SK-N-SH (cell line): ENCODE data around the gene CHST13. TPM values are rescaled to one million over a fixed set of nuclear protein-coding genes. Genes with fewer than 3 reads are reported as not detected.

ENCODE experiments used
- CTCF ChIA-PET: fragments of 300-600, 350-600 bp; formaldehyde crosslinking; extraction: SDS; loops from one replicate; lab custom pipeline; 2021; lab: Yijun Ruan, JAX
- POLR2A ChIA-PET: fragments of 350-600 bp; sonication (Branson Sonifier 250); formaldehyde crosslinking; extraction: SDS; loops from one replicate; lab custom pipeline; 2020; ENCODE audit warnings: antibody characterized with exemption, inconsistent platforms; lab: Yijun Ruan, JAX
- DNase-seq: peaks from one replicate; pipeline ENCODE4 v3.0.0; 2012
- H2AFZ ChIP-seq: fragments of 200-600 bp; sonication (generic); 2 replicates; pipeline ENCODE4 v1.8.1; 2016; ENCODE audit warnings: antibody characterized with exemption, mild to moderate bottlenecking, low read depth
- H3F3A ChIP-seq: fragments of 200-600 bp; sonication (generic); replicated peaks from 2 replicates; pipeline ENCODE3; 2016; ENCODE audit warnings: antibody characterized with exemption, mild to moderate bottlenecking; ENCODE audit not compliant: insufficient read depth
- H3K27ac ChIP-seq, 2 experiments: fragments of 200-500 bp in 1 of 2; fragments of 200-600 bp in 1 of 2; sonication (Bioruptor generic) in 1 of 2; sonication (generic), shearing (Covaris generic) in 1 of 2; 2 replicates each; pipeline versions ENCODE4 v1.5.1 to v1.6.1; 2014 to 2016; ENCODE audit warnings: low read depth in 2 of 2, inconsistent platforms in 1 of 2, low read length in 1 of 2, mild to moderate bottlenecking in 1 of 2, mixed read lengths in 1 of 2
- H3K27me3 ChIP-seq: fragments of 200-600 bp; sonication (generic), shearing (Covaris generic); 2 replicates; pipeline ENCODE4 v1.6.1; 2016; ENCODE audit warnings: mixed run types; ENCODE audit not compliant: insufficient read depth
- H3K36me3 ChIP-seq, 2 experiments: fragments of 200-500 bp in 1 of 2; fragments of 200-600 bp in 1 of 2; sonication (Bioruptor generic) in 1 of 2; sonication (generic) in 1 of 2; replicated peaks in 1 of 2; 2 replicates each; pipeline versions ENCODE3 to v1.5.1; 2014 to 2016; ENCODE audit warnings: low read length in 1 of 2, mild to moderate bottlenecking in 1 of 2; ENCODE audit not compliant: insufficient read depth in 2 of 2, control insufficient read depth in 1 of 2
- H3K4me1 ChIP-seq, 2 experiments: fragments of 200-500 bp in 1 of 2; fragments of 200-600 bp in 1 of 2; sonication (Bioruptor generic) in 1 of 2; sonication (generic), shearing (Covaris generic) in 1 of 2; 2 replicates each; pipeline versions ENCODE4 v1.5.1 to v1.6.1; 2014 to 2016; ENCODE audit warnings: low read depth in 1 of 2, low read length in 1 of 2, mixed run types in 1 of 2; ENCODE audit not compliant: insufficient read depth in 2 of 2, control insufficient read depth in 1 of 2
- H3K4me2 ChIP-seq: fragments of 200-600 bp; sonication (generic), shearing (Covaris generic); 2 replicates; pipeline ENCODE4 v1.6.1; 2017; ENCODE audit warnings: mixed run types
- H3K4me3 ChIP-seq, 2 experiments: fragments of 200-500 bp in 1 of 2; fragments of 200-600 bp in 1 of 2; sonication (Bioruptor generic) in 1 of 2; sonication (generic), shearing (Covaris generic) in 1 of 2; 2 replicates each; pipeline versions ENCODE4 v1.5.1 to v1.8.1; 2014 to 2016; ENCODE audit warnings: low read depth in 2 of 2, inconsistent platforms in 1 of 2, low read length in 1 of 2, mild to moderate bottlenecking in 1 of 2, mixed read lengths in 1 of 2, moderate library complexity in 1 of 2
- H3K79me2 ChIP-seq: fragments of 200-600 bp; sonication (generic); 2 replicates; pipeline ENCODE4 v1.8.1; 2017; ENCODE audit warnings: mild to moderate bottlenecking; ENCODE audit not compliant: insufficient read depth
- H3K9ac ChIP-seq: fragments of 200-600 bp; sonication (generic); 2 replicates; pipeline ENCODE4 v1.6.1; 2017; ENCODE audit warnings: mixed run types
- H3K9me2 ChIP-seq: fragments of 200-600 bp; sonication (generic); 2 replicates; pipeline ENCODE4 v1.6.1; 2017; ENCODE audit warnings: mixed run types
- H3K9me3 ChIP-seq: fragments of 200-600 bp; sonication (generic); 2 replicates; pipeline ENCODE4 v1.6.1; 2017; ENCODE audit warnings: mixed run types, mild to moderate bottlenecking, moderate library complexity
- H4K20me1 ChIP-seq: fragments of 200-600 bp; sonication (generic); 2 replicates; pipeline ENCODE4 v1.6.1; 2017; ENCODE audit warnings: mild to moderate bottlenecking, mixed run types; ENCODE audit not compliant: insufficient read depth
- ELF1 ChIP-seq: IDR thresholded peaks from 2 replicates; pipeline ENCODE4 v1.4.0; 2012
- FOXJ3 ChIP-seq: sonication (generic); formaldehyde crosslinking; IDR thresholded peaks from 2 replicates; pipeline ENCODE4 v1.5.1; 2020; ENCODE audit warnings: mild to moderate bottlenecking, missing genetic modification reagents
- FOXM1 ChIP-seq: IDR thresholded peaks from 2 replicates; pipeline ENCODE4 v1.4.0; 2012; ENCODE audit warnings: low read depth, mild to moderate bottlenecking
- GABPA ChIP-seq: IDR thresholded peaks from 2 replicates; pipeline ENCODE4 v1.4.0; 2012; ENCODE audit warnings: low read depth, mild to moderate bottlenecking
- GATA2 ChIP-seq: sonication (generic); formaldehyde crosslinking; IDR thresholded peaks from 2 replicates; pipeline ENCODE4 v1.5.0; 2020; ENCODE audit warnings: mild to moderate bottlenecking, missing genetic modification reagents
- JUND ChIP-seq: IDR thresholded peaks from 2 replicates; pipeline ENCODE4 v1.4.0; 2012
- MEF2A ChIP-seq: IDR thresholded peaks from 2 replicates; pipeline ENCODE4 v1.4.0; 2012; ENCODE audit warnings: low read depth, borderline replicate concordance
- MXI1 ChIP-seq: IDR thresholded peaks from 2 replicates; pipeline ENCODE4 v1.6.1; 2012; ENCODE audit warnings: mild to moderate bottlenecking, low read depth, low read length, improper control_type of control experiment
- NFIC ChIP-seq: IDR thresholded peaks from 2 replicates; pipeline ENCODE4 v1.4.0; 2012; ENCODE audit warnings: borderline replicate concordance
- POLR2AphosphoS5 ChIP-seq: IDR thresholded peaks from 2 replicates; pipeline ENCODE4 v1.6.1; 2012; ENCODE audit warnings: low read depth, low read length
- RAD21 ChIP-seq: IDR thresholded peaks from 2 replicates; pipeline ENCODE4 v1.6.1; 2012; ENCODE audit warnings: mild to moderate bottlenecking, low read length
- SMC3 ChIP-seq: IDR thresholded peaks from 2 replicates; pipeline ENCODE4 v1.6.1; 2012; ENCODE audit warnings: low read depth, low read length, improper control_type of control experiment
- TCF12 ChIP-seq: IDR thresholded peaks from 2 replicates; pipeline ENCODE4 v1.4.0; 2012
- TEAD4 ChIP-seq: IDR thresholded peaks from 2 replicates; pipeline ENCODE4 v1.4.0; 2012; ENCODE audit warnings: mild to moderate bottlenecking, borderline replicate concordance; ENCODE audit not compliant: insufficient read depth
- YY1 ChIP-seq: IDR thresholded peaks from 2 replicates; pipeline ENCODE4 v1.4.0; 2012; ENCODE audit warnings: low read depth, mild to moderate bottlenecking
- WGBS: methylation state at CpG from one replicate; pipeline ENCODE4 v1.1.6; 2017; ENCODE audit warnings: low lambda C conversion rate; 5-methylcytosine and 5-hydroxymethylcytosine counted together
- polyA plus RNA-seq, 3 experiments: library from polyadenylated mRNA; depleted of rRNA; stranded (reverse); fragments of >200 nt; gene quantifications; 2 replicates each; pipeline ENCODE4 v1.2.3, GENCODE V29; 2012
- TF ChIP-seq, protein P1 (sequence below): IDR thresholded peaks from 2 replicates; pipeline ENCODE4 v1.4.0; 2012; ENCODE audit warnings: low read depth, borderline replicate concordance
- TF ChIP-seq, protein P2 (sequence below): IDR thresholded peaks from 2 replicates; pipeline ENCODE4; 2012
- TF ChIP-seq, protein P3 (sequence below): IDR thresholded peaks from 2 replicates; pipeline ENCODE4 v1.4.0; 2012; ENCODE audit warnings: low read depth
- TF ChIP-seq, protein P4 (sequence below): IDR thresholded peaks from 2 replicates; pipeline ENCODE4 v1.4.0; 2012; ENCODE audit warnings: low read depth, borderline replicate concordance
- TF ChIP-seq, protein P5 (sequence below): fragments of 150-350 bp; IDR thresholded peaks from 2 replicates; pipeline ENCODE4 v1.6.1; 2017; ENCODE audit warnings: antibody characterized with exemption, low read length, low read depth, borderline replicate concordance

The CHST13 gene
- polyA plus RNA-seq, 1 of the 3 experiments (the other 2 are of a cell fraction), result 0.41 TPM

DNA sequence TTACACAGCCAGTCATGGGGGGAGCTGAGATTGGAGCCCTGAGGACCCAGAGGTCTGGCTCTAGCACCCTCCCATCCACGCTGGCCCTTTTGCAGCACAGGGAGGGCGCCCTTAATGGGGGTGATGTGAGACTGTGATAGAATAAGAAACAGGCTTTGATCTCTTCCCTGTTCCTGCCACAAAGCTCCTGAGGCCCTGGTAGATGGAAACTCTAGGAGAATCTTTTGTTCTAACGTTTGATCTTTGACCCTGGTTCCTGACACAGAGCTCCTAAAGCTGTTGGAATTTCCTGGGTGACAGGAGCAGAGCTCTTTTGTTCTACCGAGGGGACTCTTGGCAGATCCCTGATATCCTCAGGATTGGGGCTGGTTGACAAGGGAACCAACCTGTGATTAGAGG is 5.2 kb upstream of the CHST13 start:
- no peak overlapping the region for H3K4me3 ChIP-seq
- no peaks in the 10 kb centered on the region; the same call in 1 of the 2 replicates for H3K27me3 ChIP-seq
- no peaks in the 10 kb centered on the region for H3K36me3 ChIP-seq
- no peak overlapping the region for H3K4me2 ChIP-seq
- H3K9ac ChIP-seq, result no peak overlapping the region
- TF ChIP-seq SMC3 (no peak), RAD21 (no peak), GABPA (no peak)
- TF ChIP-seq, protein P1, sequence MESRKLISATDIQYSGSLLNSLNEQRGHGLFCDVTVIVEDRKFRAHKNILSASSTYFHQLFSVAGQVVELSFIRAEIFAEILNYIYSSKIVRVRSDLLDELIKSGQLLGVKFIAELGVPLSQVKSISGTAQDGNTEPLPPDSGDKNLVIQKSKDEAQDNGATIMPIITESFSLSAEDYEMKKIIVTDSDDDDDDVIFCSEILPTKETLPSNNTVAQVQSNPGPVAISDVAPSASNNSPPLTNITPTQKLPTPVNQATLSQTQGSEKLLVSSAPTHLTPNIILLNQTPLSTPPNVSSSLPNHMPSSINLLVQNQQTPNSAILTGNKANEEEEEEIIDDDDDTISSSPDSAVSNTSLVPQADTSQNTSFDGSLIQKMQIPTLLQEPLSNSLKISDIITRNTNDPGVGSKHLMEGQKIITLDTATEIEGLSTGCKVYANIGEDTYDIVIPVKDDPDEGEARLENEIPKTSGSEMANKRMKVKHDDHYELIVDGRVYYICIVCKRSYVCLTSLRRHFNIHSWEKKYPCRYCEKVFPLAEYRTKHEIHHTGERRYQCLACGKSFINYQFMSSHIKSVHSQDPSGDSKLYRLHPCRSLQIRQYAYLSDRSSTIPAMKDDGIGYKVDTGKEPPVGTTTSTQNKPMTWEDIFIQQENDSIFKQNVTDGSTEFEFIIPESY, result no peak
- TF ChIP-seq, protein P2, sequence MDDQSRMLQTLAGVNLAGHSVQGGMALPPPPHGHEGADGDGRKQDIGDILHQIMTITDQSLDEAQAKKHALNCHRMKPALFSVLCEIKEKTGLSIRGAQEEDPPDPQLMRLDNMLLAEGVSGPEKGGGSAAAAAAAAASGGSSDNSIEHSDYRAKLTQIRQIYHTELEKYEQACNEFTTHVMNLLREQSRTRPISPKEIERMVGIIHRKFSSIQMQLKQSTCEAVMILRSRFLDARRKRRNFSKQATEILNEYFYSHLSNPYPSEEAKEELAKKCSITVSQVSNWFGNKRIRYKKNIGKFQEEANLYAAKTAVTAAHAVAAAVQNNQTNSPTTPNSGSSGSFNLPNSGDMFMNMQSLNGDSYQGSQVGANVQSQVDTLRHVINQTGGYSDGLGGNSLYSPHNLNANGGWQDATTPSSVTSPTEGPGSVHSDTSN, result no peak
- TF ChIP-seq, protein P3, sequence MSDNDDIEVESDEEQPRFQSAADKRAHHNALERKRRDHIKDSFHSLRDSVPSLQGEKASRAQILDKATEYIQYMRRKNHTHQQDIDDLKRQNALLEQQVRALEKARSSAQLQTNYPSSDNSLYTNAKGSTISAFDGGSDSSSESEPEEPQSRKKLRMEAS, result no peak
- H3K79me2 ChIP-seq, result no peaks in the 10 kb centered on the region
- H3K9me3 ChIP-seq, result no peaks in the 10 kb centered on the region
- H3F3A ChIP-seq, result no peaks in the 10 kb centered on the region
- DNase-seq, result no peak
- H3K27ac ChIP-seq, result no peak overlapping the region
- ChIA-PET CTCF (interaction anchor here (1.2 to 1.3 kb wide), 2 partner anchors 9 to 384 kb away, joined by 3 read pairs; no protein-coding TSS in a partner anchor), POLR2A (no interaction called here)
- H3K4me1 ChIP-seq, result peaks cover 0 to 11% of the 10 kb centered on the region in 2 experiments; a peak in 1 of 4 replicates
- 38% methylated on average over 2 of the region's 4 CpGs for WGBS
- no peak overlapping the region for H2AFZ ChIP-seq
- H3K9me2 ChIP-seq, result no peaks in the 10 kb centered on the region
- no peaks in the 10 kb centered on the region for H4K20me1 ChIP-seq

DNA sequence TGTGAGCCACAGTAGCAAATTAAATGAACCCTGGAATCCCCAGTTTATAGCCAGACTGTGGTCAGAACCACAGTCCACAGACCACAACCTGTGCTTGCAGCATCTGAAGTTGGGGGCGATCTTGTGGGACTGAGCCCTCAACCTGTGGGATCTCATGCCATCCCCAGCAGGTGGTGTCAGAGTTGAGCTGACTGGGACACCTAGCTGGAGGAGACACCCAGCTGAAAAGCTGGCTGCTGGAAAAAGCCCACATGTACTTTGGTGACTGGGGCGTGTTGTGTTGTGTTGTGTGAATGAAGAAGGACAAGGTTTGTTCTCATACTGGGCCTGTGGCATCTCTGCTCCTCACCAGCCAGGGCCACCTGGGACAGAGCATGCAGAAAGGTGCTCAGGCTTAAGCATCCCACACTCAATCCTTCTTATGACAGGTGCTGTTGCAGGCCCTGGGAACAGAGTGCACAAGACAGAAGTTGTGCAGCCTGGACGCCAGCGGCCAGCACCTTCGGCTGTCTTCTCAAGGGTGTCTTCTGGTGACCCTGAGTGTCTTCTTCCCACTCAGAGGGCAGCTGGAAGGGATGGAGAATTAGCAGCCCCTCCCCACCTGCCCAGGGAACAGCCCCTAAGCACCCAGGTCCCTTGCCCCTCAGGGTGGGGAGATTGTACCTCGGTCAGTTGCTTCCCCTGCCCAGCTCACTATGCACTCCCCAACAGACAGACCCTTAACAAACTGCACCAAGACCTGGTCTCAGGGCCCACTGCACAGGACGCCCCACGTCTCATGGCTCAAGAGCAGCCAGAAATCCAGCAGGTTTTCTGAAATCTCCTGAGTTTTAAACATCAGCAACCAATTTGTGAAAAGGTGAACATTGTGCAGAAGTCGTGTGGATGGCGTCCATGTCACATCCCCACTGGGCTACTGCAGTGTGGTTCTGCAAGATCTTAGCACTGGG is 4.2 kb upstream of the CHST13 start:
- CTCF ChIA-PET, result interaction anchor here (1.0 to 1.2 kb wide), 2 partner anchors 160 to 385 kb away, joined by 3 read pairs; no protein-coding TSS in a partner anchor
- no peaks in the 10 kb centered on the region for H3K36me3 ChIP-seq
- no peaks in the 10 kb centered on the region for H4K20me1 ChIP-seq
- no peak overlapping the region for H3K9ac ChIP-seq
- H3F3A ChIP-seq, result no peaks in the 10 kb centered on the region
- H3K9me3 ChIP-seq, result no peaks in the 10 kb centered on the region
- POLR2A ChIA-PET, result no interaction called here
- H3K4me2 ChIP-seq, result no peak overlapping the region
- no peak overlapping the region for H2AFZ ChIP-seq
- H3K27ac ChIP-seq, result no peak overlapping the region
- no peaks in the 10 kb centered on the region for H3K9me2 ChIP-seq
- H3K4me3 ChIP-seq, result no peak overlapping the region
- H3K4me1 ChIP-seq, result peaks cover 0 to 17% of the 10 kb centered on the region in 2 experiments; a peak in 1 of 4 replicates
- H3K27me3 ChIP-seq, result no peaks in the 10 kb centered on the region; the same call in 1 of the 2 replicates
- H3K79me2 ChIP-seq, result no peaks in the 10 kb centered on the region
- no peak for DNase-seq
- WGBS, result 62% methylated on average over 10 of the region's 10 CpGs
- TF ChIP-seq, protein P2, result no peak
- TF ChIP-seq FOXM1 (no peak), ELF1 (no peak), MEF2A (no peak), POLR2AphosphoS5 (no peak), GATA2 (CRISPR knock-in tag) (no peak), JUND (no peak), MXI1 (no peak), TCF12 (no peak), GABPA (no peak), TEAD4 (no peak), NFIC (no peak), FOXJ3 (CRISPR knock-in tag) (no peak), YY1 (no peak)
- TF ChIP-seq, protein P4, sequence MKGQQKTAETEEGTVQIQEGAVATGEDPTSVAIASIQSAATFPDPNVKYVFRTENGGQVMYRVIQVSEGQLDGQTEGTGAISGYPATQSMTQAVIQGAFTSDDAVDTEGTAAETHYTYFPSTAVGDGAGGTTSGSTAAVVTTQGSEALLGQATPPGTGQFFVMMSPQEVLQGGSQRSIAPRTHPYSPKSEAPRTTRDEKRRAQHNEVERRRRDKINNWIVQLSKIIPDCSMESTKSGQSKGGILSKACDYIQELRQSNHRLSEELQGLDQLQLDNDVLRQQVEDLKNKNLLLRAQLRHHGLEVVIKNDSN, result no peak
- TF ChIP-seq, protein P5, sequence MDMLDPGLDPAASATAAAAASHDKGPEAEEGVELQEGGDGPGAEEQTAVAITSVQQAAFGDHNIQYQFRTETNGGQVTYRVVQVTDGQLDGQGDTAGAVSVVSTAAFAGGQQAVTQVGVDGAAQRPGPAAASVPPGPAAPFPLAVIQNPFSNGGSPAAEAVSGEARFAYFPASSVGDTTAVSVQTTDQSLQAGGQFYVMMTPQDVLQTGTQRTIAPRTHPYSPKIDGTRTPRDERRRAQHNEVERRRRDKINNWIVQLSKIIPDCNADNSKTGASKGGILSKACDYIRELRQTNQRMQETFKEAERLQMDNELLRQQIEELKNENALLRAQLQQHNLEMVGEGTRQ, result no peak
